A673 (cell line): ENCODE measurements around the gene TMEM100. TPM values are rescaled to one million over a fixed set of nuclear protein-coding genes. Genes with fewer than 3 reads are reported as not detected.

ENCODE experiments used
- BruUV-seq: library from RNA; stranded (reverse); fragments of 400-500 nt; replicated peaks from 2 replicates; lab custom pipeline; 2021; lab: Mats Ljungman, UMichigan
- CTCF ChIA-PET: fragments of 300-600 bp; sonication (Branson Sonifier 250); formaldehyde crosslinking; loops from one replicate; lab custom pipeline; 2022; ENCODE audit warnings: antibody characterized with exemption; lab: Charles Lee
- POLR2A ChIA-PET: fragments of 300-600 bp; sonication (Branson Sonifier 250); formaldehyde crosslinking; loops from one replicate; lab custom pipeline; 2022; ENCODE audit warnings: antibody characterized with exemption; ENCODE audit not compliant: low non-redundant PET; lab: Charles Lee
- DNase-seq: peaks from one replicate; pipeline ENCODE4 v3.0.0-alpha.2; 2015; ENCODE audit warnings: low spot score
- H3K27ac ChIP-seq: fragments of 200-600 bp; sonication (generic); 2 replicates; pipeline ENCODE4 v1.5.1; 2016; ENCODE audit warnings: mixed run types, low read depth, mild to moderate bottlenecking, mixed read lengths, antibody characterized with exemption, low read length; ENCODE audit not compliant: poor library complexity, severe bottlenecking
- H3K27me3 ChIP-seq: fragments of 200-600 bp; sonication (generic); replicated peaks from 2 replicates; pipeline ENCODE4 v1.6.1; 2017; ENCODE audit warnings: mixed run types, low read depth, mild to moderate bottlenecking, mixed read lengths, antibody characterized with exemption, low read length; ENCODE audit not compliant: insufficient read depth, poor library complexity
- H3K36me3 ChIP-seq: fragments of 200-600 bp; sonication (generic); 2 replicates; pipeline ENCODE4 v1.6.1; 2016; ENCODE audit warnings: mixed run types, mild to moderate bottlenecking, mixed read lengths, antibody characterized with exemption, low read length; ENCODE audit not compliant: insufficient read depth, poor library complexity, severe bottlenecking
- H3K4me1 ChIP-seq: fragments of 200-600 bp; sonication (generic); 2 replicates; pipeline ENCODE4 v1.6.1; 2017; ENCODE audit warnings: mixed run types, mild to moderate bottlenecking, mixed read lengths, antibody characterized with exemption, low read length; ENCODE audit not compliant: insufficient read depth, poor library complexity, severe bottlenecking
- H3K4me3 ChIP-seq: fragments of 200-600 bp; sonication (generic); 2 replicates; pipeline ENCODE4 v1.5.1; 2016; ENCODE audit warnings: low read depth, mixed run types, mild to moderate bottlenecking, mixed read lengths, low read length; ENCODE audit not compliant: poor library complexity, severe bottlenecking
- H3K9me3 ChIP-seq: fragments of 200-600 bp; sonication (generic); 2 replicates; pipeline ENCODE4 v1.6.1; 2016; ENCODE audit warnings: mixed run types, low read depth, mild to moderate bottlenecking, mixed read lengths, antibody characterized with exemption, low read length; ENCODE audit not compliant: poor library complexity, severe bottlenecking
- CTCF ChIP-seq: fragments of 300-800, 200-600 bp; sonication (generic); conservative IDR thresholded peaks from 2 replicates; pipeline ENCODE4 v1.5.1; 2017; ENCODE audit warnings: low read depth, mild to moderate bottlenecking, antibody characterized with exemption, low read length, moderate library complexity, mixed read lengths
- EZH2 ChIP-seq: fragments of 200-600 bp; sonication (generic); IDR thresholded peaks from 2 replicates; pipeline ENCODE4 v1.6.1; 2017; ENCODE audit warnings: borderline replicate concordance, low read depth, mild to moderate bottlenecking, mixed read lengths, antibody characterized with exemption, low read length; ENCODE audit not compliant: poor library complexity, severe bottlenecking
- intact Hi-C: fragments of 100-400 bp; cut with micrococcal nuclease; formaldehyde crosslinking; loops from one replicate; pipeline ENCODE4 v1.10.0; 2022; ENCODE audit not compliant: unreplicated experiment
- total RNA-seq: library from RNA; stranded (reverse); gene quantifications from 2 replicates; pipeline ENCODE4 v1.2.3, GENCODE V29; 2021

The TMEM100 gene
- total RNA-seq, 1 experiment from 2014 or later, result 7.9 TPM

GRCh38 chr17:55708175-55708974 lies 14.3 kb downstream of the TMEM100 start:
- Histone ChIP-seq H3K27ac (no peak overlapping the region), H3K36me3 (no peaks in the 10 kb centered on the region), H3K4me1 (peaks cover 43% of the 10 kb centered on the region), H3K4me3 (no peak overlapping the region), H3K27me3 (no peaks in the 10 kb centered on the region), H3K9me3 (no peaks in the 10 kb centered on the region)
- CTCF ChIA-PET, result no interaction called here
- POLR2A ChIA-PET, result no interaction called here
- no TSS peak for BruUV-seq
- TF ChIP-seq CTCF, result no peak
- no peak for TF ChIP-seq EZH2
- DNase-seq, result no peak
- intact Hi-C loops, result no loop called here

- no peak overlapping the region for H3K4me3 ChIP-seq
- H3K27me3 ChIP-seq, result no peaks in the 10 kb centered on the region
- peaks cover 43% of the 10 kb centered on the region for H3K4me1 ChIP-seq
- H3K27ac ChIP-seq, result peak overlapping the region; percentile 43
- POLR2A ChIA-PET, result no interaction called here
- TF ChIP-seq EZH2 (no peak), CTCF (no peak)
- intact Hi-C loops, result no loop called here
- no peaks in the 10 kb centered on the region for H3K36me3 ChIP-seq
- CTCF ChIA-PET, result no interaction called here
- DNase-seq, result peak; percentile 82
- BruUV-seq, result no TSS peak
- H3K9me3 ChIP-seq, result no peaks in the 10 kb centered on the region
These were observed 15.6 kb downstream of the TMEM100 start for GRCh38 chr17:55706808-55707773.

GRCh38 chr17:55705847-55706246 lies 16.8 kb downstream of the TMEM100 start:
- CTCF ChIA-PET, result no interaction called here
- Histone ChIP-seq H3K36me3 (no peaks in the 10 kb centered on the region), H3K27me3 (no peaks in the 10 kb centered on the region), H3K27ac (no peak overlapping the region), H3K4me3 (no peak overlapping the region), H3K4me1 (peaks cover 37% of the 10 kb centered on the region), H3K9me3 (peaks cover 3% of the 10 kb centered on the region)
- POLR2A ChIA-PET, result no interaction called here
- no peak for TF ChIP-seq EZH2
- intact Hi-C loops, result no loop called here
- BruUV-seq, result no TSS peak
- no peak for DNase-seq
